Measurements from ENCODE around the gene ASH1L. TPM values are rescaled to one million over a fixed set of nuclear protein-coding genes. Genes with fewer than 3 reads are reported as not detected.

ASH1L gene
- total and polyA plus RNA-seq, 2 donors (not counting 3 experiments of a cell fraction or from before 2014, with no cell fraction given), result 11.6 to 29.2 TPM

GRCh38 chr1:155323729-155324036 lies 238.9 kb downstream of the ASH1L start:
- Histone ChIP-seq H3K4me1 (ENCODE audit: control insufficient read depth, extremely low read depth, insufficient read depth, low read length) (peaks cover 41% of the 10 kb centered on the region), H3K4me3 (replicated peaks in 1 of 3; ENCODE audit: insufficient read depth in 1 of 3, low read depth in 1 of 3, low read length in 3 of 3) (peak overlapping the region; percentile 61 to 76 (median 70)), H3K27ac (ENCODE audit: insufficient read depth, low read depth, low read length) (peak overlapping the region; percentile 40), H3K9ac (replicated peaks; ENCODE audit: extremely low read depth, insufficient read depth, low read length) (peak overlapping the region; percentile 10), H3K79me2 (ENCODE audit: control insufficient read depth, insufficient read depth, low read length) (no peaks in the 10 kb centered on the region), H2AFZ (ENCODE audit: low read depth, low read length) (peak overlapping the region; percentile 22), H3K9me1 (replicated peaks; ENCODE audit: control insufficient read depth, extremely low read depth, insufficient read depth, low read length) (no peaks in the 10 kb centered on the region), H3K4me2 (ENCODE audit: insufficient read depth, low read length) (peak overlapping the region; percentile 88), H3K36me3 (ENCODE audit: control insufficient read depth in 2 of 2, extremely low read depth in 1 of 2, insufficient read depth in 2 of 2, low read length in 2 of 2) (peaks cover 9 to 19% of the 10 kb centered on the region in 2 experiments), H4K20me1 (replicated peaks; ENCODE audit: control insufficient read depth, extremely low read depth, insufficient read depth, low read length) (no peaks in the 10 kb centered on the region), H3K9me3 (replicated peaks; ENCODE audit: control insufficient read depth, insufficient read depth, low read length) (no peaks in the 10 kb centered on the region), H3K27me3 (ENCODE audit: control insufficient read depth in 2 of 2, insufficient read depth in 2 of 2, low read length in 2 of 2) (no peaks in the 10 kb centered on the region)
- CTCF ChIA-PET, result interaction anchor here (0.5 to 7.2 kb wide), 15 partner anchors 11 to 181 kb away, joined by 3 to 115 read pairs (median 6); partner anchors contain the start of genes CLK2, FDPS, KRTCAP2 and THBS3
- intact Hi-C loops (cut with micrococcal nuclease) (loop anchor here (1.0 to 5.0 kb wide), 9 partner anchors 14 to 324 kb away; partner anchors contain the start of genes ASH1L, CLK2, HCN3 and MTX1), dilution Hi-C loops (cut with MboI; ENCODE audit: extremely low pct_ligation_motif_present, low sequenced_read_pairs) (no loop called here)
- BruUV-seq (replicated peaks), result no TSS peak
- POLR2A ChIA-PET, result interaction anchor here (0.6 to 2.6 kb wide), 4 partner anchors 15 to 240 kb away, joined by 4 to 12 read pairs (median 4); partner anchors contain the start of genes ASH1L, CLK2 and FDPS
- DNase-seq (ENCODE audit: low read depth, low spot score) (peak; percentile 94), FAIRE-seq (no peak)
- TF ChIP-seq POLR2A (IDR thresholded peaks at IDR 0.05; ENCODE audit: low read depth, low read length) (peak; percentile 39), POLR2AphosphoS5 (IDR thresholded peaks at IDR 0.05; ENCODE audit: insufficient read depth, low read depth, low read length) (no peak)

GRCh38 chr1:155322953-155323728 lies 239.5 kb downstream of the ASH1L start:
- no TSS peak for BruUV-seq (replicated peaks)
- no peaks in the 10 kb centered on the region for H3K79me2 ChIP-seq (ENCODE audit: control insufficient read depth, insufficient read depth, low read length)
- no peaks in the 10 kb centered on the region for H3K9me1 ChIP-seq (replicated peaks; ENCODE audit: control insufficient read depth, extremely low read depth, insufficient read depth, low read length)
- H4K20me1 ChIP-seq (replicated peaks; ENCODE audit: control insufficient read depth, extremely low read depth, insufficient read depth, low read length), result no peaks in the 10 kb centered on the region
- peaks cover 14 to 23% of the 10 kb centered on the region in 2 experiments for H3K36me3 ChIP-seq (ENCODE audit: control insufficient read depth in 2 of 2, extremely low read depth in 1 of 2, insufficient read depth in 2 of 2, low read length in 2 of 2)
- peak overlapping the region; percentile 16 to 76 (median 61) for H3K4me3 ChIP-seq (replicated peaks in 1 of 3; ENCODE audit: insufficient read depth in 1 of 3, low read depth in 1 of 3, low read length in 3 of 3)
- no peak for FAIRE-seq
- dilution Hi-C loops (cut with MboI; ENCODE audit: extremely low pct_ligation_motif_present, low sequenced_read_pairs), result no loop called here
- no peaks in the 10 kb centered on the region for H3K9me3 ChIP-seq (replicated peaks; ENCODE audit: control insufficient read depth, insufficient read depth, low read length)
- H3K27me3 ChIP-seq (ENCODE audit: control insufficient read depth in 2 of 2, insufficient read depth in 2 of 2, low read length in 2 of 2), result no peaks in the 10 kb centered on the region
- intact Hi-C loops (cut with micrococcal nuclease), result loop anchor here (1.0 to 5.0 kb wide), 6 partner anchors 14 to 324 kb away; partner anchors contain the start of genes CLK2, HCN3 and SCAMP3
- H3K9ac ChIP-seq (replicated peaks; ENCODE audit: extremely low read depth, insufficient read depth, low read length), result peak overlapping the region; percentile 10
- H3K27ac ChIP-seq (ENCODE audit: insufficient read depth, low read depth, low read length), result peak overlapping the region; percentile 36
- peak overlapping the region; percentile 40 for H2AFZ ChIP-seq (ENCODE audit: low read depth, low read length)
- peak; percentile 95 for TF ChIP-seq CTCF (IDR thresholded peaks at IDR 0.05; ENCODE audit: extremely low read depth in 1 of 2, insufficient read depth in 1 of 2, low read depth in 1 of 2, low read length in 2 of 2)
- TF ChIP-seq POLR2AphosphoS5 (IDR thresholded peaks at IDR 0.05; ENCODE audit: insufficient read depth, low read depth, low read length), result peak; percentile 71
- no peak for TF ChIP-seq JUN (IDR thresholded peaks at IDR 0.05; ENCODE audit: borderline replicate concordance, insufficient read depth, insufficient read length, low read depth)
- no peak for TF ChIP-seq FOS (IDR thresholded peaks at IDR 0.05; ENCODE audit: borderline replicate concordance, insufficient read depth, low read length)
- no peak for TF ChIP-seq MAX (IDR thresholded peaks at IDR 0.05; ENCODE audit: insufficient read depth, insufficient read length)
- peak; percentile 67 for TF ChIP-seq POLR2A (IDR thresholded peaks at IDR 0.05; ENCODE audit: low read depth, low read length)
- TF ChIP-seq MYC (IDR thresholded peaks at IDR 0.05; ENCODE audit: low read depth, low read length), result no peak
- TF ChIP-seq GATA2 (IDR thresholded peaks at IDR 0.05; ENCODE audit: insufficient read depth, insufficient read length, low read depth, low read length), result no peak
- no peak for TF ChIP-seq EZH2 (IDR thresholded peaks at IDR 0.05; ENCODE audit: borderline replicate concordance, low read depth, low read length, severe bottlenecking)
- peak; percentile 95 for DNase-seq (ENCODE audit: low read depth, low spot score)
- H3K4me1 ChIP-seq (ENCODE audit: control insufficient read depth, extremely low read depth, insufficient read depth, low read length), result peaks cover 41% of the 10 kb centered on the region
- CTCF ChIA-PET, result interaction anchor here (0.5 to 7.2 kb wide), 17 partner anchors 11 to 181 kb away, joined by 3 to 115 read pairs (median 4); partner anchors contain the start of genes CLK2, FDPS, KRTCAP2 and THBS3
- peak overlapping the region; percentile 88 for H3K4me2 ChIP-seq (ENCODE audit: insufficient read depth, low read length)
- POLR2A ChIA-PET, result interaction anchor here (0.6 to 2.6 kb wide), 5 partner anchors 15 to 240 kb away, joined by 4 to 12 read pairs (median 5); partner anchors contain the start of genes ASH1L, CLK2 and FDPS

All from endothelial cell of umbilical vein (primary cell).